ENCODE results near the gene SLC44A2.
"Not testable (repeated sequence)": the region's sequence is repeated elsewhere in the genome, so short reads cannot be mapped to it uniquely, and the experiment has no call there.

The SLC44A2 gene

DNA sequence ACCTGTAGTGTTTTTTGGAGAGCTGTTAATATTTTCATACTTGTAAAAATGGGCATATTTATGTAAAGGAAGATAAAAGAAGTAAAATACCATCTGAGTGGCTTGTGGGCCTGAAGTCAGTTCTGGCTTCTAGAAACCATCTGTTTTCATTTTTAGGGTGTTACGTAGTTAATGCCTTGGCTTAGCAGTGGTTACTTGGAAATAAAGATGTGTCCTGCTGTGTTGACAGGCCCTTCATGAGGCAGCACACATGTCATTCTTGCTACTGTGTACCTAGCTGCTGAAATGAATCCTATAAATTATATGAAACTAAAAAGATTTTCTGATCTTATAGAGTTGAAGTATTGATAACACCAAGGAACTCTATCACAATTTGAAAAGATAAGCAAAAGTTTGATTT lies 44.8 kb downstream of the SLC44A2 start:
- H3K27me3 ChIP-seq (ENCODE audit: low read length): no peaks in the 10 kb centered on the region
- no peak overlapping the region for H2AFZ ChIP-seq (ENCODE audit: low read depth, low read length, severe bottlenecking)
- H3F3A ChIP-seq (ENCODE audit: insufficient read depth): peaks cover 6% of the 10 kb centered on the region; the same call in 1 of the 2 replicates
- H3K27ac ChIP-seq (ENCODE audit: low read depth, low read length): no peak overlapping the region
- peaks cover 39% of the 10 kb centered on the region; the same call in 1 of the 2 replicates for H4K20me1 ChIP-seq (ENCODE audit: low read depth, low read length)
- peaks cover 99% of the 10 kb centered on the region for H3K79me2 ChIP-seq (ENCODE audit: insufficient read depth, low read length)
- H3K4me2 ChIP-seq (ENCODE audit: low read depth, low read length, poor library complexity, severe bottlenecking): no peak overlapping the region
- peaks cover 39% of the 10 kb centered on the region for H3K36me3 ChIP-seq (ENCODE audit: low read length)
- no peaks in the 10 kb centered on the region for H3K9me2 ChIP-seq (replicated peaks; ENCODE audit: insufficient read depth, low read length)
- H3K9ac ChIP-seq (ENCODE audit: low read length): no peak overlapping the region
- no peak overlapping the region for H3K4me3 ChIP-seq (ENCODE audit: insufficient read depth, low read length, poor library complexity, severe bottlenecking)
- no peak for TF ChIP-seq EZH2phosphoT487 (conservative IDR thresholded peaks at IDR 0.05; ENCODE audit: low read length)
- TF ChIP-seq, protein P1, sequence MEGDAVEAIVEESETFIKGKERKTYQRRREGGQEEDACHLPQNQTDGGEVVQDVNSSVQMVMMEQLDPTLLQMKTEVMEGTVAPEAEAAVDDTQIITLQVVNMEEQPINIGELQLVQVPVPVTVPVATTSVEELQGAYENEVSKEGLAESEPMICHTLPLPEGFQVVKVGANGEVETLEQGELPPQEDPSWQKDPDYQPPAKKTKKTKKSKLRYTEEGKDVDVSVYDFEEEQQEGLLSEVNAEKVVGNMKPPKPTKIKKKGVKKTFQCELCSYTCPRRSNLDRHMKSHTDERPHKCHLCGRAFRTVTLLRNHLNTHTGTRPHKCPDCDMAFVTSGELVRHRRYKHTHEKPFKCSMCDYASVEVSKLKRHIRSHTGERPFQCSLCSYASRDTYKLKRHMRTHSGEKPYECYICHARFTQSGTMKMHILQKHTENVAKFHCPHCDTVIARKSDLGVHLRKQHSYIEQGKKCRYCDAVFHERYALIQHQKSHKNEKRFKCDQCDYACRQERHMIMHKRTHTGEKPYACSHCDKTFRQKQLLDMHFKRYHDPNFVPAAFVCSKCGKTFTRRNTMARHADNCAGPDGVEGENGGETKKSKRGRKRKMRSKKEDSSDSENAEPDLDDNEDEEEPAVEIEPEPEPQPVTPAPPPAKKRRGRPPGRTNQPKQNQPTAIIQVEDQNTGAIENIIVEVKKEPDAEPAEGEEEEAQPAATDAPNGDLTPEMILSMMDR (IDR thresholded peaks at IDR 0.05; ENCODE audit: insufficient read depth, low read length, poor library complexity, severe bottlenecking): no peak
- no peaks in the 10 kb centered on the region for H3K9me3 ChIP-seq (ENCODE audit: insufficient read depth, low read length)

DNA sequence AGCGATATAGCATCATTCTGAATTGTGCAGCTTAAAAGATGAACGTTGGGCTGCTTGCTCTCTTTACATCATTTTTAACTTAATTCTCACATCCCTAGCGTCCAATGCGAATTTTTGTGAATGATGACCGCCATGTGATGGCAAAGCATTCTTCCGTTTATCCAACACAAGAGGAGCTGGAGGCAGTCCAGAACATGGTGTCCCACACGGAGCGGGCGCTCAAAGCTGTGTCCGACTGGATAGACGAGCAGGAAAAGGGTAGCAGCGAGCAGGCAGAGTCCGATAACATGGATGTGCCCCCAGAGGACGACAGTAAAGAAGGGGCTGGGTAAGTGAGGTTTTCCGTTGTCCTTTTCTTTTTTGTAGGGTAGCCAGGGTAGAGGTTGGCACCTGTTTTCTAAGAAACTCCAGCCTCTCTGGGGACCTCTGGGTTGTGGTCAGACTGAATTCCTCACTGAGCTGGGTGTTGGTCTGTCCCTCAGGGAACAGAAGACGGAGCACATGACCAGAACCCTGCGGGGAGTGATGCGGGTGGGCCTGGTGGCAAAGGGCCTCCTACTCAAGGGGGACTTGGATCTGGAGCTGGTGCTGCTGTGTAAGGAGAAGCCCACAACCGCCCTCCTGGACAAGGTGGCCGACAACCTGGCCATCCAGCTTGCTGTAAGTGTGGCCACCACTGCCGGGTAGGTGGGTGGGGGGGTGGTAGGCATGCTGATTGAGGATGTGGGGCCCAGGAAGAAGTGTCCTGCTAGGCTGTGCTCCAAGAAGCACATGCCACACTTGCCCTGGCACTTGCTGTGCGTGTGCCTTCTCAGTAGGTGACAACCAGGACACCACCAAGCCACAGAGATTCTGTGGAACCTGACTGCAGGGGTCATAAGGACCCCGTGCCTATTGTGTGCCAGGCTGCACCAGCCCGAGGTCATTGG lies 45.8 kb downstream of the SLC44A2 start:
- Histone ChIP-seq H3K9me3 (ENCODE audit: insufficient read depth, low read length) (no peaks in the 10 kb centered on the region), H3K79me2 (ENCODE audit: insufficient read depth, low read length) (peaks cover 97% of the 10 kb centered on the region), H3K27me3 (ENCODE audit: low read length) (no peaks in the 10 kb centered on the region), H3K4me2 (ENCODE audit: low read depth, low read length, poor library complexity, severe bottlenecking) (no peak overlapping the region), H3K9me2 (replicated peaks; ENCODE audit: insufficient read depth, low read length) (no peaks in the 10 kb centered on the region), H2AFZ (ENCODE audit: low read depth, low read length, severe bottlenecking) (no peak overlapping the region), H3K36me3 (ENCODE audit: low read length) (peaks cover 45% of the 10 kb centered on the region), H3K27ac (ENCODE audit: low read depth, low read length) (no peak overlapping the region), H3F3A (ENCODE audit: insufficient read depth) (peaks cover 8% of the 10 kb centered on the region; the same call in 1 of the 2 replicates), H4K20me1 (ENCODE audit: low read depth, low read length) (peaks cover 38% of the 10 kb centered on the region; the same call in 1 of the 2 replicates), H3K9ac (ENCODE audit: low read length) (no peak overlapping the region), H3K4me3 (ENCODE audit: insufficient read depth, low read length, poor library complexity, severe bottlenecking) (no peak overlapping the region)
- no peak for TF ChIP-seq EZH2phosphoT487 (conservative IDR thresholded peaks at IDR 0.05; ENCODE audit: low read length)
- TF ChIP-seq, protein P1 (IDR thresholded peaks at IDR 0.05; ENCODE audit: insufficient read depth, low read length, poor library complexity, severe bottlenecking): no peak

DNA sequence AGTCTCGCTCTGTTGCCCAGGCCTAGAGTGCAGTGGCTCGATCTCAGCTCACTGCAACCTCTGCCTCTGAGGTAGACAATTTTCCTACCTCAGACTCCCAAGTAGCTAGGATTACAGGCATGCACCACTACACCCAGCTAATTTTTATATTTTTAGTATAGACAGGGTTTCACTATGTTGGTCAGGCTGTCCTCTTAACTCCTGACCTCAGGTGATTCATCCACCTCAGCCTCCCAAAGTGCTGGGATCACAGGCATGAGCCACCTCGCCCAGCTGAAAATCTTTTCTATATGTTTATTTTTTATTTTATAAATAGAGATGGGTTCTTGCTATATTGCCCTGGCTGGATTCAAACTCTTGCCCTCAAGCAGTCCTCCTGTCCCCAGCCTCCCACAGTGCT lies 46.6 kb downstream of the SLC44A2 start:
- H3K9me3 ChIP-seq (ENCODE audit: insufficient read depth, low read length); H3F3A ChIP-seq (ENCODE audit: insufficient read depth); H3K9me2 ChIP-seq (replicated peaks; ENCODE audit: insufficient read depth, low read length); H3K27me3 ChIP-seq (ENCODE audit: low read length); H3K4me2 ChIP-seq (ENCODE audit: low read depth, low read length, poor library complexity, severe bottlenecking); H3K27ac ChIP-seq (ENCODE audit: low read depth, low read length); H2AFZ ChIP-seq (ENCODE audit: low read depth, low read length, severe bottlenecking); H3K4me3 ChIP-seq (ENCODE audit: insufficient read depth, low read length, poor library complexity, severe bottlenecking); H3K9ac ChIP-seq (ENCODE audit: low read length): not testable (repeated sequence)
- H3K79me2 ChIP-seq (ENCODE audit: insufficient read depth, low read length): peaks cover 90% of the 10 kb centered on the region
- H4K20me1 ChIP-seq (ENCODE audit: low read depth, low read length): peaks cover 32% of the 10 kb centered on the region; the same call in 1 of the 2 replicates
- H3K36me3 ChIP-seq (ENCODE audit: low read length): peaks cover 43% of the 10 kb centered on the region

DNA sequence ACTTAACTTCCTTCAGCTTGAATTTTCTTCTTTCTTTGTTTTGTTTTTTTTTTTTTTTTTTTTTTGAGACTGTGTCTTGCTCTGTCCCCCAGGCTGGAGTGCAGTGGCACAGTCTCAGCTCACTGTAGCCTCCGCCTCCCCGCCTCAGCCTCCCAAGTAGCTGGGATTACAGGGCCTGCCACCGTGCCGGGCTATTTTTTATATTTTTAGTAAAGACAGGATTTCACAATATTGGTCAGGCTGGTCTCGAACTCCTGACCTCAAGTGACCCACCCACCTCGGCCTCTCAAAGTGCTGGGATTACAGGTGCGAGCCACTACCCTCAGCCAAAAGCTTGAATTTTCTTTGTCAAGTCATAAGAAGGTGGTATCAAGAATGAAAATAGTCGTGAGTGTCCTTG lies 49.9 kb downstream of the SLC44A2 start:
- H3K4me3 ChIP-seq (ENCODE audit: insufficient read depth, low read length, poor library complexity, severe bottlenecking); H3K27me3 ChIP-seq (ENCODE audit: low read length); H3K4me2 ChIP-seq (ENCODE audit: low read depth, low read length, poor library complexity, severe bottlenecking); H2AFZ ChIP-seq (ENCODE audit: low read depth, low read length, severe bottlenecking); H3K9ac ChIP-seq (ENCODE audit: low read length); H3F3A ChIP-seq (ENCODE audit: insufficient read depth); H3K27ac ChIP-seq (ENCODE audit: low read depth, low read length); H3K9me2 ChIP-seq (replicated peaks; ENCODE audit: insufficient read depth, low read length); H3K9me3 ChIP-seq (ENCODE audit: insufficient read depth, low read length): not testable (repeated sequence)
- H3K36me3 ChIP-seq (ENCODE audit: low read length): peaks cover 65% of the 10 kb centered on the region
- peaks cover 69% of the 10 kb centered on the region for H3K79me2 ChIP-seq (ENCODE audit: insufficient read depth, low read length)
- H4K20me1 ChIP-seq (ENCODE audit: low read depth, low read length): peaks cover 28% of the 10 kb centered on the region; the same call in 1 of the 2 replicates

Measured in SU-DHL-6 (cell line).